Psoas muscle (tissue), 8 donors: ENCODE results near the gene BTBD6. TPM values are rescaled to one million over a fixed set of nuclear protein-coding genes. Genes with fewer than 3 reads are reported as not detected.
A peak's percentile ranks its signal among the peaks of the same experiment; 100 is the strongest.

ENCODE experiments used
- ATAC-seq, 4 donors: fragments of 200-7000 bp; cut with Tn5 transposase; one replicate each; pipeline ENCODE4 v1.9.1; 2020; ENCODE audit warnings: moderate library complexity in 3 of 4, mild to moderate bottlenecking in 2 of 4
- DNase-seq, 2 donors: peaks; one replicate each; pipeline ENCODE4 v3.0.0-alpha.2; 2020
- H3K27ac ChIP-seq: fragments of 200-600 bp; one replicate; pipeline ENCODE4 v1.8.0; 2022
- H3K27me3 ChIP-seq, 3 donors: fragments of 200-600 bp in 1 of 3; one replicate each; pipeline versions ENCODE4 v1.6.1 to v1.8.0; 2013 to 2022; ENCODE audit warnings: low read length in 2 of 3, mild to moderate bottlenecking in 2 of 3, moderate library complexity in 1 of 3; ENCODE audit not compliant: insufficient read depth in 3 of 3
- H3K36me3 ChIP-seq, 2 donors: fragments of 200-600 bp in 1 of 2; one replicate each; pipeline versions ENCODE4 v1.6.1 to v1.8.0; 2013 to 2022; ENCODE audit warnings: low read depth in 1 of 2, mild to moderate bottlenecking in 1 of 2, moderate library complexity in 1 of 2; ENCODE audit not compliant: insufficient read depth in 1 of 2
- H3K4me1 ChIP-seq: fragments of 200-600 bp; one replicate; pipeline ENCODE4 v1.8.0; 2022
- H3K4me3 ChIP-seq: fragments of 200-600 bp; one replicate; pipeline ENCODE4 v1.8.0; 2022; ENCODE audit warnings: mild to moderate bottlenecking
- H3K9me3 ChIP-seq: fragments of 200-600 bp; one replicate; pipeline ENCODE4 v1.8.0; 2022
- CTCF ChIP-seq: fragments of 200-600 bp; IDR thresholded peaks from one replicate; pipeline ENCODE4 v1.8.0; 2022; ENCODE audit warnings: antibody characterized with exemption
- WGBS, 3 donors: extraction: QIAGEN DNeasy Blood & Tissue Kit; methylation state at CpG; one replicate each; pipeline versions ENCODE4 v1.1.6 to v1.1.7; 2013; 5-methylcytosine and 5-hydroxymethylcytosine counted together
- intact Hi-C, 2 donors: fragments of 100-400 bp; cut with DNase I; formaldehyde crosslinking; loops; one replicate each; pipeline versions ENCODE4 v1.11.0 to v1.14.2; 2022
- long read RNA-seq, 2 donors: library from polyadenylated mRNA; unstranded; transcript quantifications; one replicate each; pipeline ENCODE4 v2.0.0, GENCODE V29; 2021
- polyA plus RNA-seq, 3 donors: library from polyadenylated mRNA; stranded (reverse); fragments of 200-250 nt; gene quantifications; one replicate each; pipeline ENCODE4 v1.2.3, GENCODE V29; 2013
- total RNA-seq, 4 donors: library from RNA; stranded (reverse); fragmentation: NEBNext Ultra II Directional in 2 of 4; extraction: Animal tissue kit (Norgen Biotek cat#: 25700) in 2 of 4; gene quantifications; one replicate each; pipeline versions ENCODE4 v1.2.1 to v1.2.4, GENCODE V29; 2021 to 2023
- donor health status: healthy with polysubstance abuse.
- donor health status: DM: no; HTN: no; CAD: no; lungs with moderate emphysema.
- donor health status: Bipolar disorder and iron deficiency.
- donor health status: healthy.
- donor health status: DM: yes; HTN: yes; CAD: no.
- donor health status: DM: no; HTN: no; CAD: no.
- donor health status: DM: no; HTN: no; CAD: no.
- donor health status: DM: yes; HTN: yes; CAD: no.

The BTBD6 gene
- total RNA-seq (10 to 100 TPM; 56.9 to 75.3 (median 69.1) TPM), polyA plus RNA-seq (10 to 100 TPM; 48.3 to 79.7 (median 72.2) TPM)
- long read RNA-seq, donor 1, transcript BTBD6-206 (5 exons, 1,335 nt) = minor isoform, 16 of 185 reads
- long read RNA-seq, donor 1, transcript BTBD6-203 (4 exons, 2,176 nt) = major isoform, 144 of 185 reads
- long read RNA-seq, donor 1, partial matches to known transcripts = 7 of 185 reads
- long read RNA-seq, donor 1, other reads (novel, unspliced or antisense) = 14 of 185 reads
- long read RNA-seq, donor 2, transcript BTBD6-203 (4 exons, 2,176 nt) = major isoform, 318 of 490 reads
- long read RNA-seq, donor 2, transcript BTBD6-206 (5 exons, 1,335 nt) = minor isoform, 29 of 490 reads
- long read RNA-seq, donor 2, transcript BTBD6-204 (3 exons, 2,195 nt) = minor isoform, 56 of 490 reads
- long read RNA-seq, donor 2, partial matches to known transcripts = 19 of 490 reads
- long read RNA-seq, donor 2, other reads (novel, unspliced or antisense) = 65 of 490 reads

- no peaks in the 10 kb centered on the region for H3K9me3 ChIP-seq
- WGBS, 3 donors = 0 to 1% (median 1%) methylated on average over 30 to 129 of the region's 130 CpGs
- peaks cover 39% of the 10 kb centered on the region for H3K4me1 ChIP-seq
- H3K27ac ChIP-seq = peak within 1 kb of the TSS; percentile 91
- H3K4me3 ChIP-seq = peak within 1 kb of the TSS; percentile 70
- DNase-seq = peak; percentile 88 to 92
- intact Hi-C loops = no loop called here
- TF ChIP-seq CTCF = no peak
- ATAC-seq = peak; percentile 86 to 89 (median 88)
- no peaks in the 10 kb centered on the region for H3K27me3 ChIP-seq
- H3K36me3 ChIP-seq = peaks cover 0 to 37% of the 10 kb centered on the region in 2 donors
Observed at GRCh38 chr14:105248368-105249181, at the start of gene BTBD6. TSS of gene BTBD6 (plus strand) at chr14:105248533. CDS start at chr14:105248712, 179 bp downstream.

- H3K27ac ChIP-seq = peak overlapping the region; percentile 61
- TF ChIP-seq CTCF = no peak
- H3K9me3 ChIP-seq = no peaks in the 10 kb centered on the region
- no peaks in the 10 kb centered on the region for H3K36me3 ChIP-seq
- intact Hi-C loops = loop anchor here in 1 of 2 donors (5.0 kb wide), 1 partner anchor 106 kb away; no protein-coding TSS in a partner anchor
- 74 to 86% (median 85%) methylated on average over 4 of the region's 4 CpGs for WGBS, 3 donors
- DNase-seq = no peak
- no peak for ATAC-seq
- H3K4me1 ChIP-seq = peaks cover 16% of the 10 kb centered on the region
- no peak overlapping the region for H3K4me3 ChIP-seq
- H3K27me3 ChIP-seq = peaks cover 0 to 48% (median 12%) of the 10 kb centered on the region in 3 donors
Observed at GRCh38 chr14:105198588-105198987, 49.7 kb upstream of the BTBD6 start.

GRCh38 chr14:105199093-105199492, 49.2 kb upstream of the BTBD6 start:
- H3K36me3 ChIP-seq = no peaks in the 10 kb centered on the region
- intact Hi-C loops = loop anchor here in 1 of 2 donors (5.0 kb wide), 1 partner anchor 107 kb away; no protein-coding TSS in a partner anchor
- DNase-seq = no peak
- no peak for TF ChIP-seq CTCF
- H3K27ac ChIP-seq = peak overlapping the region; percentile 61
- H3K27me3 ChIP-seq = peaks cover 0 to 48% (median 12%) of the 10 kb centered on the region in 3 donors
- H3K9me3 ChIP-seq = no peaks in the 10 kb centered on the region
- WGBS, 3 donors = 50 to 54% (median 53%) methylated on average over 13 to 18 of the region's 18 CpGs
- ATAC-seq = no peak
- H3K4me1 ChIP-seq = peaks cover 17% of the 10 kb centered on the region
- H3K4me3 ChIP-seq = no peak overlapping the region

GRCh38 chr14:105200074-105200473, 48.3 kb upstream of the BTBD6 start:
- Histone ChIP-seq H3K36me3 (no peaks in the 10 kb centered on the region), H3K27ac (no peak overlapping the region), H3K9me3 (no peaks in the 10 kb centered on the region), H3K4me1 (peaks cover 27% of the 10 kb centered on the region), H3K4me3 (no peak overlapping the region), H3K27me3 (peaks cover 0 to 43% (median 8%) of the 10 kb centered on the region in 3 donors)
- no peak for DNase-seq
- ATAC-seq = no peak
- 70 to 80% (median 77%) methylated on average over 10 of the region's 10 CpGs for WGBS, 3 donors
- intact Hi-C loops = loop anchor here in 1 of 2 donors (5.0 kb wide), 3 partner anchors 82 to 152 kb away; no protein-coding TSS in a partner anchor
- no peak for TF ChIP-seq CTCF
